Brain microvascular endothelial cell (primary cell): ENCODE data around the gene MAST1.
A peak's percentile ranks its signal among the peaks of the same experiment; 100 is the strongest.

ENCODE experiments used
- DNase-seq: peaks from one replicate; pipeline ENCODE4 v3.0.0-alpha.2; 2020
- H3K27ac ChIP-seq: fragments of 250-450 bp; sonication (Bioruptor Pico); 2 replicates; pipeline ENCODE4 v1.5.1; 2020; ENCODE audit warnings: mild to moderate bottlenecking, moderate library complexity
- H3K27me3 ChIP-seq: fragments of 250-450 bp; sonication (Bioruptor Pico); replicated peaks from 2 replicates; pipeline ENCODE4 v1.5.1; 2020; ENCODE audit warnings: mild to moderate bottlenecking
- H3K36me3 ChIP-seq: fragments of 250-450 bp; sonication (Bioruptor Pico); replicated peaks from 2 replicates; pipeline ENCODE4 v1.5.1; 2020; ENCODE audit warnings: mild to moderate bottlenecking
- H3K4me3 ChIP-seq: 2 replicates; pipeline ENCODE4 v1.5.1; 2011; ENCODE audit warnings: low read depth, mild to moderate bottlenecking, control low read depth, low read length, moderate library complexity
- CTCF ChIP-seq: IDR thresholded peaks from 2 replicates; pipeline ENCODE4 v1.5.1; 2011; ENCODE audit warnings: low read depth, mild to moderate bottlenecking, moderate library complexity, low read length, control low read depth, inconsistent platforms; ENCODE audit errors: missing control alignments
- in situ Hi-C: cut with HindIII; loops from 2 replicates; pipeline ENCODE4 v1.10.0; 2017; ENCODE audit warnings: low sequenced_read_pairs, low pct_ligation_motif_present

Gene MAST1

GRCh38 chr19:12838182-12838885, at the start of gene MAST1:
Gene MAST1, plus strand, starts transcription at chr19:12838515. Its CDS starts 58 bp downstream, at chr19:12838573.
- no peaks in the 10 kb centered on the region for H3K36me3 ChIP-seq

GRCh38 chr19:12788682-12789097, 49.6 kb upstream of the MAST1 start:
- Histone ChIP-seq H3K4me3 (peak overlapping the region; percentile 37), H3K27me3 (no peaks in the 10 kb centered on the region), H3K27ac (peak overlapping the region; percentile 89), H3K36me3 (peaks cover 2% of the 10 kb centered on the region)
- no peak for TF ChIP-seq CTCF
- in situ Hi-C loops: no loop called here
- DNase-seq: peak; percentile 67

More at GRCh38 chr19:12838182-12838885, at the start of gene MAST1:
- peaks cover 59% of the 10 kb centered on the region for H3K27me3 ChIP-seq
- peak; percentile 32 for TF ChIP-seq CTCF
- no peak for DNase-seq
- in situ Hi-C loops: no loop called here
- H3K27ac ChIP-seq: no peak within 1 kb of the TSS
- H3K4me3 ChIP-seq: peak within 1 kb of the TSS; percentile 15

- peaks cover 2% of the 10 kb centered on the region for H3K36me3 ChIP-seq
- TF ChIP-seq CTCF: no peak
- no peak for DNase-seq
- H3K27me3 ChIP-seq: no peaks in the 10 kb centered on the region
- peak overlapping the region; percentile 98 for H3K4me3 ChIP-seq
- H3K27ac ChIP-seq: peak overlapping the region; percentile 89
- in situ Hi-C loops: no loop called here
These were observed 49.0 kb upstream of the MAST1 start for GRCh38 chr19:12789098-12789903.

- Histone ChIP-seq H3K27me3 (no peaks in the 10 kb centered on the region), H3K36me3 (peaks cover 2% of the 10 kb centered on the region), H3K27ac (peak overlapping the region; percentile 89), H3K4me3 (peak overlapping the region; percentile 98)
- in situ Hi-C loops: no loop called here
- peak; percentile 93 for DNase-seq
- TF ChIP-seq CTCF: no peak
These were observed 48.3 kb upstream of the MAST1 start for GRCh38 chr19:12789904-12790619.

- no peak for DNase-seq
- H3K4me3 ChIP-seq: peak overlapping the region; percentile 98
- peak overlapping the region; percentile 89 for H3K27ac ChIP-seq
- H3K36me3 ChIP-seq: peaks cover 2% of the 10 kb centered on the region
- no peak for TF ChIP-seq CTCF
- in situ Hi-C loops: no loop called here
- no peaks in the 10 kb centered on the region for H3K27me3 ChIP-seq
These were observed 47.5 kb upstream of the MAST1 start for GRCh38 chr19:12790628-12791344.
